GM12878 (cell line): ENCODE measurements around the gene KRT222. TPM values are rescaled to one million over a fixed set of nuclear protein-coding genes. Genes with fewer than 3 reads are reported as not detected.

Source experiments
- ATAC-seq: fragments of 200-7000 bp; cut with Tn5 transposase; 3 replicates; pipeline ENCODE4 v1.9.1; 2020; ENCODE audit warnings: mild to moderate bottlenecking, moderate library complexity
- BruUV-seq: library from RNA; stranded (reverse); fragments of 400-500 nt; replicated peaks from 2 replicates; lab custom pipeline; 2021; lab: Mats Ljungman, UMichigan
- CTCF ChIA-PET: fragments of 300-600 bp; sonication (Branson Sonifier 250); formaldehyde crosslinking; extraction: SDS; loops from one replicate; lab custom pipeline; 2021; ENCODE audit warnings: inconsistent platforms; lab: Yijun Ruan, JAX
- POLR2A ChIA-PET: fragments of 350-600 bp; formaldehyde crosslinking; extraction: SDS; loops from one replicate; lab custom pipeline; 2021; ENCODE audit warnings: inconsistent platforms; lab: Charles Lee
- RAD21 ChIA-PET: fragments of 300-600 bp; sonication (Branson Sonifier 250); formaldehyde crosslinking; loops from one replicate; lab custom pipeline; 2023; ENCODE audit warnings: antibody characterized with exemption; ENCODE audit not compliant: unreplicated experiment; lab: Charles Lee
- SMC1A ChIA-PET: fragments of 300-600 bp; sonication (Branson Sonifier 250); formaldehyde crosslinking; loops from one replicate; lab custom pipeline; 2023; ENCODE audit not compliant: unreplicated experiment, uncharacterized antibody; lab: Charles Lee
- DNase-seq: peaks from one replicate; pipeline ENCODE4 v3.0.0-alpha.2; 2011; ENCODE audit warnings: low read depth, low spot score
- FAIRE-seq: peaks from 3 replicates; lab custom pipeline; 2011; peaks lifted over from hg19 to GRCh38; lab: Jason Lieb, UNC
- H2AFZ ChIP-seq: 2 replicates; pipeline ENCODE4 v1.6.0; 2011; ENCODE audit warnings: low read depth, low read length, control low read depth; ENCODE audit not compliant: control insufficient read depth
- H3K27ac ChIP-seq: 2 replicates; pipeline ENCODE4 v1.5.1; 2011; ENCODE audit warnings: control low read depth; ENCODE audit not compliant: control insufficient read depth, insufficient read depth
- H3K27me3 ChIP-seq, 2 experiments: replicated peaks in 1 of 2; 2 replicates each; pipeline versions ENCODE4 v1.6.0 to v1.6.1; 2011; ENCODE audit warnings: low read length in 1 of 2; ENCODE audit not compliant: control insufficient read depth in 2 of 2, insufficient read depth in 2 of 2
- H3K36me3 ChIP-seq, 2 experiments: 2 replicates each; pipeline ENCODE4 v1.5.1; 2011; ENCODE audit warnings: low read length in 1 of 2; ENCODE audit not compliant: control insufficient read depth in 2 of 2, insufficient read depth in 2 of 2
- H3K4me1 ChIP-seq: 2 replicates; pipeline ENCODE4 v1.6.1; 2011; ENCODE audit warnings: mild to moderate bottlenecking, low read length, moderate library complexity, mixed read lengths; ENCODE audit not compliant: control insufficient read depth, insufficient read depth
- H3K4me2 ChIP-seq: 2 replicates; pipeline ENCODE4 v1.6.0; 2011; ENCODE audit warnings: control low read depth; ENCODE audit not compliant: control insufficient read depth, insufficient read depth
- H3K4me3 ChIP-seq: fragments of 200-600 bp; sonication (generic); 2 replicates; pipeline ENCODE4 v1.5.1; 2016
- H3K79me2 ChIP-seq: 2 replicates; pipeline ENCODE4 v1.6.0; 2011; ENCODE audit warnings: low read length; ENCODE audit not compliant: control insufficient read depth, insufficient read depth
- H3K9ac ChIP-seq: 2 replicates; pipeline ENCODE4 v1.8.0; 2011; ENCODE audit warnings: low read length, control low read depth, mixed read lengths; ENCODE audit not compliant: control insufficient read depth, insufficient read depth
- H3K9me3 ChIP-seq: replicated peaks from 3 replicates; pipeline ENCODE4 v1.5.1; 2011; ENCODE audit warnings: mild to moderate bottlenecking, low read length; ENCODE audit not compliant: control insufficient read depth, insufficient read depth
- H4K20me1 ChIP-seq: 2 replicates; pipeline ENCODE4 v1.6.0; 2011; ENCODE audit not compliant: control insufficient read depth, insufficient read depth
- HSF1 ChIP-seq: fragments of 150-350 bp; IDR thresholded peaks from 2 replicates; pipeline ENCODE4 v1.6.1; 2014; ENCODE audit warnings: mild to moderate bottlenecking, low read depth, low read length
- PKNOX1 ChIP-seq: fragments of 450-650 bp; IDR thresholded peaks from 2 replicates; pipeline ENCODE4 v1.6.1; 2016; ENCODE audit warnings: mild to moderate bottlenecking
- SMC3 ChIP-seq: IDR thresholded peaks from 2 replicates; pipeline ENCODE4 v1.6.1; 2011; ENCODE audit warnings: low read length, improper control_type of control experiment, borderline replicate concordance
- TCF7 ChIP-seq: IDR thresholded peaks from 2 replicates; pipeline ENCODE4 v1.6.1; 2014; ENCODE audit warnings: antibody characterized with exemption, borderline replicate concordance
- ZBTB40 ChIP-seq: fragments of 450-650 bp; IDR thresholded peaks from 2 replicates; pipeline ENCODE4 v1.6.1; 2016; ENCODE audit warnings: mild to moderate bottlenecking, moderate library complexity, borderline replicate concordance
- ZNF384 ChIP-seq: IDR thresholded peaks from 2 replicates; pipeline ENCODE4 v1.6.1; 2012; ENCODE audit warnings: low read depth, mild to moderate bottlenecking, low read length, improper control_type of control experiment, borderline replicate concordance
- WGBS: methylation state at CpG from one replicate; pipeline ENCODE4 v1.1.6; 2016; ENCODE audit warnings: low lambda C conversion rate; ENCODE audit not compliant: insufficient replicate concordance, insufficient coverage; ENCODE audit errors: missing lambda C conversion rate; 5-methylcytosine and 5-hydroxymethylcytosine counted together
- in situ Hi-C: fragments of 300-500 bp; cut with MboI; formaldehyde crosslinking; loops from 9 replicates; pipeline ENCODE4 v1.14.3; 2018; ENCODE audit warnings: mixed read lengths
- intact Hi-C: fragments of 100-400 bp; cut with micrococcal nuclease; formaldehyde crosslinking; loops from one replicate; pipeline ENCODE4 v1.14.2; 2022; ENCODE audit not compliant: unreplicated experiment
- polyA plus RNA-seq, 11 experiments: library from polyadenylated mRNA; depleted of rRNA in 4 of 11; unstranded in 6 of 11; stranded (reverse) in 5 of 11; fragments of >200 nt; fragmentation: Nextera tagmentation in 4 of 11; fragmentation: Illumina TruSeq in 1 of 11; extraction: Ambion mirVana in 4 of 11; extraction: Trizol in 1 of 11; gene quantifications; 1 replicate in 1 of 11; 2 replicates in 10 of 11; pipeline versions ENCODE4 v1.2.1 to v1.2.3, GENCODE V29; 2011 to 2016; ENCODE audit warnings: inconsistent platforms in 2 of 11, missing spikeins in 2 of 11, low read depth in 1 of 11
- total RNA-seq, 4 experiments: library from RNA; depleted of rRNA in 3 of 4; stranded (reverse); fragments of >200 nt in 3 of 4; fragmentation: Illumina TruSeq in 1 of 4; extraction: Trizol in 1 of 4; gene quantifications; 2 replicates each; pipeline versions ENCODE4 v1.2.1 to v1.2.3, GENCODE V29; 2013 to 2021

KRT222 gene
- total and polyA plus RNA-seq, 10 of the 15 experiments (the other 5 are each of a cell fraction or from before 2014, with no cell fraction given), result 0.21 to 6.4 (median 0.54) TPM; not detected in 1

GRCh38 chr17:40645291-40645690 is 19.7 kb downstream of the KRT222 start:
- peaks cover 0 to 8% of the 10 kb centered on the region in 2 experiments; a peak in 2 of 4 replicates for H3K36me3 ChIP-seq
- H3K9ac ChIP-seq, result no peak overlapping the region
- intact Hi-C loops (loop anchor here (5.0 kb wide), 1 partner anchor 82 kb away; no protein-coding TSS in a partner anchor), in situ Hi-C loops (no loop called here)
- CTCF ChIA-PET, result interaction anchor here (0.6 to 5.8 kb wide), 10 partner anchors 21 to 283 kb away, joined by 3 to 36 read pairs (median 8); no protein-coding TSS in a partner anchor
- no peak overlapping the region for H3K4me3 ChIP-seq
- RAD21 ChIA-PET, result interaction anchor here (1.3 to 4.4 kb wide), 7 partner anchors 12 to 174 kb away, joined by 3 to 37 read pairs (median 11); no protein-coding TSS in a partner anchor
- H3K4me2 ChIP-seq, result peak overlapping the region; percentile 59
- no peaks in the 10 kb centered on the region for H3K4me1 ChIP-seq
- peak; percentile 67; the same call in 1 of the 2 replicates for TF ChIP-seq ZNF384
- no peak for TF ChIP-seq SMC3
- peak; percentile 72 for TF ChIP-seq PKNOX1
- FAIRE-seq (no peak), DNase-seq (no peak), ATAC-seq (no peak)
- no peaks in the 10 kb centered on the region for H3K27me3 ChIP-seq
- H4K20me1 ChIP-seq, result no peaks in the 10 kb centered on the region
- H3K9me3 ChIP-seq, result no peaks in the 10 kb centered on the region
- no TSS peak for BruUV-seq
- no peak overlapping the region for H3K27ac ChIP-seq
- SMC1A ChIA-PET, result interaction anchor here (0.9 to 2.1 kb wide), 5 partner anchors 14 to 174 kb away, joined by 3 to 8 read pairs (median 3); no protein-coding TSS in a partner anchor
- H3K79me2 ChIP-seq, result peaks cover 37% of the 10 kb centered on the region
- H2AFZ ChIP-seq, result no peak overlapping the region
- POLR2A ChIA-PET, result interaction anchor here (0.7 to 3.3 kb wide), 2 partner anchors 21 to 177 kb away, joined by 4 to 16 read pairs; no protein-coding TSS in a partner anchor

GRCh38 chr17:40637931-40638330 is 27.0 kb downstream of the KRT222 start:
- POLR2A ChIA-PET, result interaction anchor here (1.3 kb wide), 1 partner anchor 8 kb away, joined by 3 read pairs; no protein-coding TSS in a partner anchor
- CTCF ChIA-PET, result no interaction called here
- BruUV-seq, result no TSS peak
- DNase-seq, result no peak
- no peak overlapping the region for H3K9ac ChIP-seq
- WGBS, result 100% methylated on average over 2 of the region's 2 CpGs
- H3K36me3 ChIP-seq, result peaks cover 9 to 43% of the 10 kb centered on the region in 2 experiments
- H3K79me2 ChIP-seq, result peaks cover 1% of the 10 kb centered on the region
- in situ Hi-C loops (no loop called here), intact Hi-C loops (no loop called here)
- H3K4me3 ChIP-seq, result no peak overlapping the region
- H3K27ac ChIP-seq, result no peak overlapping the region
- FAIRE-seq, result no peak
- H4K20me1 ChIP-seq, result no peaks in the 10 kb centered on the region
- H3K27me3 ChIP-seq, result no peaks in the 10 kb centered on the region
- ATAC-seq, result no peak
- no peak overlapping the region for H3K4me2 ChIP-seq
- SMC1A ChIA-PET, result no interaction called here
- H3K4me1 ChIP-seq, result no peaks in the 10 kb centered on the region
- no peaks in the 10 kb centered on the region for H3K9me3 ChIP-seq
- H2AFZ ChIP-seq, result no peak overlapping the region
- RAD21 ChIA-PET, result no interaction called here
- TF ChIP-seq ZBTB40 (no peak), HSF1 (no peak), TCF7 (no peak)
